HPDE6-E6E7 (cell line): ENCODE results near the gene C1orf56.
"Not testable (repeated sequence)": the region's sequence is repeated elsewhere in the genome, so short reads cannot be mapped to it uniquely, and the experiment has no call there.

ENCODE experiments used
- DNase-seq: peaks from one replicate; pipeline ENCODE4 v3.0.0; 2011; ENCODE audit warnings: missing footprints; ENCODE audit errors: extremely low spot score

Gene C1orf56

DNA sequence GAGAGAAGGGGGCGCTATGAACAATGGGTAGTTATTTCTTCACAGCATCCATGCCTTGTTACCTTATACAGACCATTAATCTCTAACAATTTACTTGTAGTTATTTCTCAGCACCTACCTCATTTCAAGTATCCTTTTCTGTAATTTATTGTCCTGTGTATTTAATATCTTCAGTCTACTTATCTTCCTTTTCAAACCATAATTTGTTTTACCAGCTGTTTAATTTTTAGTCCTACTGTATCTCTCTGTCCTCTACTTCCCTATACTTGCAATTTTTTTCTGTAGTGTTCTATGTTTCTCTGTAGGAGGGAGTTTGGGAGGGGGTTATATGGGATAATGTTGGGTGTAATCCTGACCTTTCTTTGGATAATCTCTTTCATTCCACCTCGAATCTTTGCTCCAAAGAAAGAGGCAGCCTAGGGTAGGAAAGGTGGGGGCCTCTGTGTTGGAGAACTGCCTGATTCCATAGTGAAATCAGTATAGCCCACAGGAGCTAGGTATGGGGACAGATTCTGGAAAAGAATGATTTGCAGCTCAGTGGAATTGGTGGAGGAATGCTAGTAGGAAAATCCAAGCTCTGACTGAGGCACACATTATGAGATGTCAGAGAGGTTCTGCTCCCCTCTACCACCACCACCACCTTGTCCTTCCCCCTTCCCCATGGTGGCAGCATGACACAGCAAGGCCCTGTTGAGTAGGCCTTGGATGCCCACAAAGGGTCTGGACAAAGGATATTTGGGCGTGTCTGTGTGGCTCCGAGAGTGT, 13.3 kb downstream of the C1orf56 start:
- no peak for DNase-seq

DNA sequence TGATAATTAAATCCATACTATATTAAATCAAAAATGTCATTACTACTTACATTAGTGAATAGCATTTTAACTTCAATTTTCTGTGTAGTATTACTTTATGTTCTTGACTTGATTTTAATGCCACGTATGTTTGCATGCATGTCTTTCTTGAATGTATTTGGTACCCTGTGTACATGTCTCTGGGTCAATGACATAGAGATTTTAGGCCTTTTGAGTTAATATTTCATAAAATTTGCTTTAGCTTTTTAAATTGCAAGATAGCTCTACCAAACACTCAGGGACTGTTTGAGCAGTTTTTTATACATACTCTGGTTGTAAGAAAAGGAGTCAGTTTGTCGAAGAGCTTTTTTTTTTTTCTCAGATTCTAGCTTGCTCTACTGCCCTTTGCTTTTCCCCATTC, 14.2 kb downstream of the C1orf56 start:
- no peak for DNase-seq

- peak; percentile 60 for DNase-seq
Measured at GRCh38 chr1:151062741-151063371, 15.3 kb downstream of the C1orf56 start.

DNA sequence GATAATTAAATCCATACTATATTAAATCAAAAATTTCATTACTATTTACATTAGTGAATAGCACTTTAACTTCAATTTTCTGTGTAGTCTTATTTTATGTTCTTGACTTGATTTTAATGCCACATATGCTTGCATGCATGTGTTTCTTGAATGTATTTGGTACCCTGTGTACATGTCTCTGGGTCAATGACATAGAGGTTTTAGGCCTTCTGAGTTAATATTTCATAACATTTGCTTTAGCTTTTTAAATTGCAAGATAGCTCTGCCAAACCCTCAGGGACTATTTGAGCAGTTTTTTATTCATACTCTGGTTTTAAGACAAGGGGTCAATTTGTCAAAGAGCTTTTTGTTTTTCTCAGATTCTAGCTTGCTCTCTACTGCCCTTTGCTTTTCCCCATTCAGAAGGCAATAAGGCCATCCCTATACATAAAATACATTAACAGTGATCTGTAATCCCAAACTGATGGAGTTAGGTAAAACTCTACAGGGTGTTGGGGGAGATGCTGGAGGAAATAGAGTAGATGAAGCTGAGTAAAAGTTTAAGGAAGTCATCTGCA, 17.6 kb downstream of the C1orf56 start:
- DNase-seq, result no peak

GRCh38 chr1:151067185-151067584, 19.6 kb downstream of the C1orf56 start:
- no peak for DNase-seq

DNA sequence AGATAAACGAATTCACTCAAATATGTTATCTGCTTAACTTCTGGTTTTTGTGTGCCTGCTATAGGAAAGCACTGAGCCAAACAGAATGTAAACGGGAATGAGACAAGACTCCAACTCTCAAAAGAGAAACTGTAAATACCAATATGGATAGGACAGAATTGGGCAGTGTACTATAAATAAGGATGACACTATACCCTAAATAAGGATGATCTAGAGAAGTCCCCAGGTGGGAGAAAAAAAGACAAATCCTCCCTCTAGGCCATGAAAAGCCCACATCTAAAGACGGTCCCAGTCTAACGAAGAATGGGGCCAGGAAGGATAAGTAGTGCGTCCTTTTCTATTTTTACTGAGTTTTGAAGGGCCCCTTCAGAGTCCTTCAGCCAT, 21.5 kb downstream of the C1orf56 start:
- DNase-seq, result no peak

- DNase-seq, result peak; percentile 79
Measured at GRCh38 chr1:151070474-151071276, 23.1 kb downstream of the C1orf56 start, which contains the start of gene GABPB2. Gene GABPB2 (plus strand): TSS chr1:151070761. CDS start chr1:151088190, 17,429 bp downstream.

DNA sequence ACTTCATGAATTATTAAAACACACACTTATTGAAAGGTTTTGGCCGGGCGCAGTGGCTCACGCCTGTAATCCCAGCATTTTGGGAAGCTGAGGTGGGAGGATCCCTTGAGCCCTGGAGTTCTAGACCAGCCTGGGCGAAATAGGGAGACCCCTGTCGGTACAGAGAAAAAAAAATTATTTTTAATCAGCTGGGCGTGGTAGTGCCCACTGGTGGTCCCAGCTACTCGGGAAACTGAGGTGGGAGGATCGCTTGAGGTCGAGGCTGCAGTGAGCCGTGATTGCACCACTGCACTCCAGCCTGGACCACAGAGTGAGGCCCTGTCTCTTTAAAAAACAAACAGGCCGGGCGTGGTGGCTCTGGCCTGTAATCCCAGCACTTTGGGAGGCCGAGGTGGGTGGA, 24.7 kb downstream of the C1orf56 start:
- no peak for DNase-seq

- no peak for DNase-seq
Measured at GRCh38 chr1:151085953-151086559, 38.5 kb downstream of the C1orf56 start.

- DNase-seq, result not testable (repeated sequence)
Measured at GRCh38 chr1:151097426-151097825, 49.9 kb downstream of the C1orf56 start.

GRCh38 chr1:151098126-151098525, 50.6 kb downstream of the C1orf56 start:
- no peak for DNase-seq
